Type B pancreatic cell (in vitro differentiated cells): ENCODE data around the gene MMP14. TPM values are rescaled to one million over a fixed set of nuclear protein-coding genes. Genes with fewer than 3 reads are reported as not detected.
A peak's percentile ranks its signal among the peaks of the same experiment; 100 is the strongest.

Experiments
- DNase-seq: peaks from one replicate; pipeline ENCODE4 v3.0.0; 2021; ENCODE audit warnings: mixed read lengths; ENCODE audit not compliant: unreplicated experiment; ENCODE audit errors: extremely low spot score
- H3K27ac Mint-ChIP-seq: 2 replicates; pipeline ENCODE4 v1.8.0; 2021; ENCODE audit warnings: mild to moderate bottlenecking, mixed read lengths
- H3K27me3 Mint-ChIP-seq: 2 replicates; pipeline ENCODE4 v1.8.0; 2021; ENCODE audit warnings: mixed read lengths
- H3K36me3 Mint-ChIP-seq: 2 replicates; pipeline ENCODE4 v1.8.0; 2021; ENCODE audit warnings: mixed read lengths
- H3K4me1 Mint-ChIP-seq: one replicate; pipeline ENCODE4 v1.8.0; 2021; ENCODE audit warnings: mixed read lengths; ENCODE audit not compliant: unreplicated experiment
- H3K4me3 Mint-ChIP-seq: 2 replicates; pipeline ENCODE4 v1.8.0; 2021; ENCODE audit warnings: mild to moderate bottlenecking, mixed read lengths
- H3K9me3 Mint-ChIP-seq: 2 replicates; pipeline ENCODE4 v1.8.0; 2021; ENCODE audit warnings: mixed read lengths
- total RNA-seq: library from RNA; stranded (reverse); gene quantifications from 2 replicates; pipeline ENCODE4 v1.2.1, GENCODE V29; 2021; ENCODE audit warnings: low replicate concordance
- TF ChIP-seq, protein P1 (sequence below): fragments of 200-600 bp; sonication (generic); conservative IDR thresholded peaks from 2 replicates; pipeline ENCODE4 v1.5.0; 2021; ENCODE audit warnings: antibody characterized with exemption, mild to moderate bottlenecking

MMP14 gene
- total RNA-seq, 1 donor from 2014 or later = 137 TPM

DNA sequence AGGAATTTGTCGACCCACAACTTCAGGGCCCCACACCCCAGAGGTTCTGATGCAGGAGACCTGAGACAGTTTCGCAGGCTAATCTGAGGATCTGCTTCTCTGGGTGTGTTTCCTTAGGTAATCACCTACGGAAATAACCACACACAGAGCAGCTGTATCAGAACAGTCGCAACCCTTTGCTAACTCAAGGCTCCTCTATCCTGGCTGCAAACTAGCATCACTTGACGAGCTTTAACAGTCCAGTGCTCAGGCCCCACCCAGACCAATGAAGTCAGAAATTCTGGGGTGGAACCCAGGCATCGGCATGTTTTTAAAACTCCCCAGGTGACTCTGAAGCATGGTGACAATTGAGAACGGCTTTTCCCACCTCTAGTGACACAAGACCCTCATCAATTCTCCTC is 41.8 kb upstream of the MMP14 start:
- TF ChIP-seq, protein P1, sequence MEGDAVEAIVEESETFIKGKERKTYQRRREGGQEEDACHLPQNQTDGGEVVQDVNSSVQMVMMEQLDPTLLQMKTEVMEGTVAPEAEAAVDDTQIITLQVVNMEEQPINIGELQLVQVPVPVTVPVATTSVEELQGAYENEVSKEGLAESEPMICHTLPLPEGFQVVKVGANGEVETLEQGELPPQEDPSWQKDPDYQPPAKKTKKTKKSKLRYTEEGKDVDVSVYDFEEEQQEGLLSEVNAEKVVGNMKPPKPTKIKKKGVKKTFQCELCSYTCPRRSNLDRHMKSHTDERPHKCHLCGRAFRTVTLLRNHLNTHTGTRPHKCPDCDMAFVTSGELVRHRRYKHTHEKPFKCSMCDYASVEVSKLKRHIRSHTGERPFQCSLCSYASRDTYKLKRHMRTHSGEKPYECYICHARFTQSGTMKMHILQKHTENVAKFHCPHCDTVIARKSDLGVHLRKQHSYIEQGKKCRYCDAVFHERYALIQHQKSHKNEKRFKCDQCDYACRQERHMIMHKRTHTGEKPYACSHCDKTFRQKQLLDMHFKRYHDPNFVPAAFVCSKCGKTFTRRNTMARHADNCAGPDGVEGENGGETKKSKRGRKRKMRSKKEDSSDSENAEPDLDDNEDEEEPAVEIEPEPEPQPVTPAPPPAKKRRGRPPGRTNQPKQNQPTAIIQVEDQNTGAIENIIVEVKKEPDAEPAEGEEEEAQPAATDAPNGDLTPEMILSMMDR = no peak
- no peak overlapping the region for H3K4me3 Mint-ChIP-seq
- H3K27ac Mint-ChIP-seq = no peak overlapping the region
- H3K9me3 Mint-ChIP-seq = no peaks in the 10 kb centered on the region
- peaks cover 22% of the 10 kb centered on the region for H3K27me3 Mint-ChIP-seq
- no peak for DNase-seq
- H3K36me3 Mint-ChIP-seq = no peaks in the 10 kb centered on the region
- H3K4me1 Mint-ChIP-seq = peaks cover 9% of the 10 kb centered on the region

DNA sequence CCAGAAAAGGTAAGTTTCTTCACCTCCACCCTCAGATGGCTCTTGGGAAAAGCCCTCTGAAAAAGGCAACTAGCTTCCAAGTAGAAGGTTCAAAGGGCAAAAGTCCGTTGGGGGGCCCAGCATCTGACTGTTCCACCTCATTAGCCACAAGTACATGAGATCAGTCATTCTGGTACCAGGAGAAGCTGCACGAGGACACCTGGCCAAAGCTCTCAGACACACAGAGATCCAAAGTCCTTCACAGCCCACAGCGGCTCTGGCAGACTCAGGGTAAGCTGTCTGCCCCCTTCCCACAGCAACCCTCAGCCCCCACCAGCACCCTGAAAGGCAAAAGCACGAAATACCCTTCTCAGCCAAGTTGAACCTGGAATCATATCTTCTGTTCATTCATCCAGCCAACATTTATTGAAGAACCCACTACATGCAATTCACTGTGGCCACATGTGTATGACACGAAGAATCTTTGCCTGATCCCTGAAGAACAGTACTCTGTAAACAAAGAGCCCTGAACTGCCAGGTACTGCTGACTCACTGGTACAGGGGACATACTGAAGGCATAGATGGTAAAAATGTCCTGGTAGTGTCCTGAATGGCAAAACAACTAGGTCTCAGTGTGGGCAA is 40.2 kb upstream of the MMP14 start:
- DNase-seq = no peak
- H3K9me3 Mint-ChIP-seq = no peaks in the 10 kb centered on the region
- peak overlapping the region; percentile 64 for H3K27ac Mint-ChIP-seq
- H3K4me3 Mint-ChIP-seq = no peak overlapping the region
- TF ChIP-seq, protein P1 = no peak
- H3K27me3 Mint-ChIP-seq = peaks cover 30% of the 10 kb centered on the region
- H3K4me1 Mint-ChIP-seq = peaks cover 9% of the 10 kb centered on the region
- no peaks in the 10 kb centered on the region for H3K36me3 Mint-ChIP-seq

DNA sequence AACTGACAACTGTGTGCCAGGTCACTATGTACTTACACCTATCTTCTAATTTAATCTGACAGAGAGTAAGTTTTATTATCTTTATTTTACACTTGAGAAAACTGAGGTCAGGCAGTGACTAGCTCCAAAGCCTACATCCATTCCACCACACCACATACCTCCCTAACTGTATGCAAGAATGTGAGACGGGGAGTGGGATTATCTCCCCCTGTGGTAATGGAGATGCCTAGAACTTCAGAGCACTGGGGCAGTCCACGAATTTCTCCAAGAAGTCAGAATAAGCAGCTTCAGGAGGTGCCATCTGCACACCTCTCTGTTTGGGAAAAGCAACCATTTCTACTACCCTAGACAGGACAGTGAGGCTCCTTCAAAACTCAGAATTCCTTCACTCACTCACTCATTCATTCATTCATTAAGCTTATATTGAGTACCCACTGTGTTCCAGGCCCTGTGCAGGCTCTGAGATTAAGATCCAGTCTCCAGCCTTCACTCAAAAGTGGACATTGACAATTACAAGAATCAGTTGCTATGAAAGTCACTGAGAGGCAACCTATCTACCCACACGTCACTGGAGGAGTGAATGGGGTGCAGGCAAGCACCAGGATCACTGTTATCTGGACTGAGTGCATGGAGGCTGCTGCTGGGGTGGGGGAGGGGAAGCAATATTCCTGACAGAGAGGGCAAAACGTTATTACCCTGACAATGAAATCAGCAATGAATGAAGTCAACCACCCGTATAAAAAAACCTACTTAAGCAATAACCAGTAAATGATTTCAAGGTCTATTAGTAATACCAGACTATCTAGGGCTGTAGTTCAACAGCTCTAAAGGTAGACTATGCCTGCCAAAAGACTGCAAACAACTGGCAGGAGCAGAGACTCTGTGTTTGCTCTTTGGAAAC is 39.1 kb upstream of the MMP14 start:
- Mint-ChIP-seq H3K4me3 (no peak overlapping the region), H3K27ac (peak overlapping the region; percentile 64), H3K4me1 (peaks cover 9% of the 10 kb centered on the region), H3K9me3 (no peaks in the 10 kb centered on the region), H3K27me3 (peaks cover 30% of the 10 kb centered on the region), H3K36me3 (no peaks in the 10 kb centered on the region)
- TF ChIP-seq, protein P1 = no peak
- DNase-seq = no peak

DNA sequence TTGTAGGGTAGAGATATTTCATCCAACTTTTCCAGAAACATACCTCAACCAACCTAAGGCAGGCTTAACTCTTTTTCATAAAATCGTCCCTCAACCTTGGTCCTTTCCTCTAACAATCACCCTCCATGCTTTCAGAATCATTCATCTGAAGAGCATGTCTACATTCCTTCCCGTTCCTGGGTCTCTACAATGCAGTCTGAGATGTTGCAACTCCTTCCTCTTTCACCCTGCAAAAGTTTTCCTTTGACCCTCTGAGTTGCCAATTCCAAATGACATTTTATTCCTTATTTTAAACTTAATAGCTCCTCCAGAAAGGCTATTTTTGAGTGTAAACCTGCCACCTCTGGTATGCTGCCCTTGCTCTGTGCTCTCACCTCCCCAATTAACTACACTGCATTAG is 37.9 kb upstream of the MMP14 start:
- DNase-seq = no peak
- Mint-ChIP-seq H3K27ac (no peak overlapping the region), H3K27me3 (peaks cover 30% of the 10 kb centered on the region), H3K4me3 (no peak overlapping the region), H3K4me1 (peaks cover 9% of the 10 kb centered on the region), H3K9me3 (no peaks in the 10 kb centered on the region), H3K36me3 (no peaks in the 10 kb centered on the region)
- TF ChIP-seq, protein P1 = no peak

DNA sequence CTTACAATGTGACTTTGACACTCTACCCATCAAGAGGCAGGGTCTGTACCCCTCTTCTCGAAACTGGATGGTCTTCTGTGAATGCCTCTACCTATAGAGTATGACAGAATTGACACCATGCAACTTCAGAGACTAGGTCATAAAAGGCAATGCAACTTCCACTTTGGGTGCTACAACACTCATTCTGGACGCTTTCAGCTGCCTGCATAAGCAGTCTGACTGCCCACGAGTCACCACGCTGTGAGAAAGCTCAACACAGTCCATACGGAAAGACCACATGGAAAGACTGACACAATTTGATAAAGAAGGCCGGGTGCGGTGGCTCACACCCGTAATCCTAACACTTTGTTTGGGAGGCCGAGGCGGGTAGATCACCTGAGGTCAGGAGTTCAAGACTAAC is 36.0 kb upstream of the MMP14 start:
- Mint-ChIP-seq H3K27ac (no peak overlapping the region), H3K4me1 (peaks cover 9% of the 10 kb centered on the region), H3K9me3 (no peaks in the 10 kb centered on the region), H3K4me3 (no peak overlapping the region), H3K36me3 (no peaks in the 10 kb centered on the region), H3K27me3 (peaks cover 34% of the 10 kb centered on the region)
- DNase-seq = no peak
- TF ChIP-seq, protein P1 = no peak
